Neuronal stem cell (in vitro differentiated cells): ENCODE results near the gene PARP1.
A peak's percentile ranks its signal among the peaks of the same experiment; 100 is the strongest.

Experiments
- DNase-seq: peaks from one replicate; pipeline ENCODE4 v3.0.0-alpha.2; 2013; ENCODE audit warnings: low spot score
- H2AFZ ChIP-seq: one replicate; pipeline ENCODE4 v1.6.1; 2013; ENCODE audit warnings: mild to moderate bottlenecking, low read length, inconsistent platforms
- H2AK5ac ChIP-seq: 2 replicates; pipeline ENCODE4 v1.6.1; 2013; ENCODE audit warnings: low read depth, mild to moderate bottlenecking, inconsistent platforms, low read length, moderate library complexity, mixed read lengths
- H2BK120ac ChIP-seq: 2 replicates; pipeline ENCODE4 v1.6.1; 2013; ENCODE audit warnings: low read depth, mild to moderate bottlenecking, inconsistent platforms, low read length, moderate library complexity, mixed read lengths
- H2BK12ac ChIP-seq: one replicate; pipeline ENCODE4 v1.6.1; 2013; ENCODE audit warnings: low read length, inconsistent platforms
- H2BK15ac ChIP-seq: 2 replicates; pipeline ENCODE4 v1.6.1; 2013; ENCODE audit warnings: mild to moderate bottlenecking, low read length, inconsistent platforms, mixed read lengths
- H2BK5ac ChIP-seq: one replicate; pipeline ENCODE4 v1.6.1; 2013; ENCODE audit warnings: inconsistent platforms, mild to moderate bottlenecking, low read length, moderate library complexity
- H3K14ac ChIP-seq: one replicate; pipeline ENCODE4 v1.6.1; 2013; ENCODE audit warnings: low read length, inconsistent platforms
- H3K18ac ChIP-seq: 2 replicates; pipeline ENCODE4 v1.6.1; 2013; ENCODE audit warnings: low read length, inconsistent platforms
- H3K23ac ChIP-seq: 2 replicates; pipeline ENCODE4 v1.6.1; 2013; ENCODE audit warnings: low read depth, mild to moderate bottlenecking, mixed read lengths, low read length, inconsistent platforms; ENCODE audit not compliant: poor library complexity
- H3K27ac ChIP-seq: replicated peaks from 3 replicates; pipeline ENCODE4 v1.5.1; 2013; ENCODE audit warnings: low read length, inconsistent platforms
- H3K27me3 ChIP-seq, 3 experiments: 2 replicates each; pipeline ENCODE4 v1.6.1; 2013; ENCODE audit warnings: low read length in 3 of 3, mild to moderate bottlenecking in 2 of 3, inconsistent platforms in 1 of 3, low read depth in 1 of 3, mixed read lengths in 1 of 3, moderate library complexity in 1 of 3; ENCODE audit not compliant: control insufficient read depth in 3 of 3, insufficient read depth in 3 of 3
- H3K36me3 ChIP-seq, 2 donors: replicated peaks in 1 of 2; 2 replicates each; pipeline ENCODE4 v1.6.1; 2013; ENCODE audit warnings: low read length in 2 of 2; ENCODE audit not compliant: control insufficient read depth in 2 of 2, insufficient read depth in 2 of 2
- H3K4ac ChIP-seq: 2 replicates; pipeline ENCODE4 v1.6.1; 2013; ENCODE audit warnings: inconsistent platforms, mild to moderate bottlenecking, low read length, moderate library complexity
- H3K4me1 ChIP-seq, 2 donors: 1 replicate in 1 of 2; 2 replicates in 1 of 2; pipeline ENCODE4 v1.6.1; 2013; ENCODE audit warnings: low read length in 2 of 2, low read depth in 1 of 2; ENCODE audit not compliant: control insufficient read depth in 2 of 2, insufficient read depth in 1 of 2
- H3K4me2 ChIP-seq: one replicate; pipeline ENCODE4 v1.6.1; 2013; ENCODE audit warnings: mild to moderate bottlenecking, low read length, inconsistent platforms; ENCODE audit not compliant: insufficient read depth, poor library complexity, severe bottlenecking
- H3K4me3 ChIP-seq, 2 donors: 2 replicates each; pipeline ENCODE4 v1.5.1; 2013; ENCODE audit warnings: low read length in 2 of 2, mild to moderate bottlenecking in 2 of 2, inconsistent platforms in 1 of 2, moderate library complexity in 1 of 2
- H3K79me1 ChIP-seq: one replicate; pipeline ENCODE4 v1.6.1; 2013; ENCODE audit warnings: low read depth, mild to moderate bottlenecking, inconsistent platforms, low read length, moderate library complexity
- H3K9ac ChIP-seq: one replicate; pipeline ENCODE4 v1.6.1; 2013; ENCODE audit warnings: mild to moderate bottlenecking, low read depth, low read length, inconsistent platforms; ENCODE audit not compliant: poor library complexity
- H3K9me3 ChIP-seq, 2 donors: replicated peaks in 1 of 2; 2 replicates each; pipeline versions ENCODE3 to v1.6.1; 2013; ENCODE audit warnings: low read length in 2 of 2, mild to moderate bottlenecking in 2 of 2, inconsistent platforms in 1 of 2, low read depth in 1 of 2, mixed read lengths in 1 of 2, moderate library complexity in 1 of 2; ENCODE audit not compliant: control insufficient read depth in 2 of 2, insufficient read depth in 1 of 2
- H4K8ac ChIP-seq: one replicate; pipeline ENCODE4 v1.6.1; 2013; ENCODE audit warnings: low read depth, mild to moderate bottlenecking, inconsistent platforms, low read length, moderate library complexity
- H4K91ac ChIP-seq: one replicate; pipeline ENCODE4 v1.6.1; 2013; ENCODE audit warnings: low read length, low read depth, mild to moderate bottlenecking, inconsistent platforms; ENCODE audit not compliant: poor library complexity
- WGBS, 2 donors: extraction: QIAGEN DNeasy Blood & Tissue Kit; methylation state at CpG; one replicate each; pipeline ENCODE4 v1.1.7; 2013; ENCODE audit warnings: missing lambda C conversion rate in 2 of 2, mixed read lengths in 1 of 2; ENCODE audit not compliant: insufficient read length in 2 of 2, insufficient replicate concordance in 1 of 2; ENCODE audit errors: extremely low coverage in 2 of 2; 5-methylcytosine and 5-hydroxymethylcytosine counted together

Gene PARP1

DNA sequence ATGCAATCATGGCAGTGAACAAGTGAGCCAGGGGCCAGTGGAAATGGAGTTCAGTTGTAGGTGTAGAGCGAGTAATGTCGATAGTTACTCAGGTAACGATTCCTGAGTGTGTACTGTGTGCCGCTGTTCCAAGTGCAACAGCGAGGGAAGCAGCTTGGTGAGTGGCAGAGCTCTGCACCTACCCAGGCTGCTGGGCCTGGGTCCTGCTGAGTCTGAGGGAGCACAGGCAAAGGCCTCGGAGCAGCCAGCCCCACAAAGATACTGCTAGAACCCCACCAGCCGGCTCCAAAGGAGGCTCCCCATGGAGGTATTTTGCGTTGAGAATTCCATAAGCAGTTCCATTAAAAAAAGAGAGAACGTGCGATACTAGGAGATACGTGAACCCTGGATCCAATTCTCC, 23.2 kb downstream of the PARP1 start:
- no CpG with 5 or more reads among the region's 11 CpGs for WGBS, 2 donors
- no peak overlapping the region for H3K14ac ChIP-seq
- no peak overlapping the region for H3K4me3 ChIP-seq
- H3K36me3 ChIP-seq: peaks cover 77 to 100% of the 10 kb centered on the region in 2 donors
- no peak overlapping the region for H3K23ac ChIP-seq
- H4K91ac ChIP-seq: no peak overlapping the region
- no peak overlapping the region for H3K4me2 ChIP-seq
- H2BK12ac ChIP-seq: no peak overlapping the region
- no peak overlapping the region for H3K27ac ChIP-seq
- no peaks in the 10 kb centered on the region for H3K4me1 ChIP-seq
- H2BK5ac ChIP-seq: no peak overlapping the region
- no peaks in the 10 kb centered on the region for H3K27me3 ChIP-seq
- DNase-seq: no peak
- H2AK5ac ChIP-seq: no peak overlapping the region
- H3K18ac ChIP-seq: no peak overlapping the region
- no peaks in the 10 kb centered on the region for H3K9me3 ChIP-seq
- no peak overlapping the region for H4K8ac ChIP-seq
- no peak overlapping the region for H2AFZ ChIP-seq
- no peak overlapping the region for H2BK15ac ChIP-seq
- H2BK120ac ChIP-seq: no peak overlapping the region
- H3K4ac ChIP-seq: no peak overlapping the region
- no peak overlapping the region for H3K9ac ChIP-seq
- peaks cover 3% of the 10 kb centered on the region for H3K79me1 ChIP-seq

DNA sequence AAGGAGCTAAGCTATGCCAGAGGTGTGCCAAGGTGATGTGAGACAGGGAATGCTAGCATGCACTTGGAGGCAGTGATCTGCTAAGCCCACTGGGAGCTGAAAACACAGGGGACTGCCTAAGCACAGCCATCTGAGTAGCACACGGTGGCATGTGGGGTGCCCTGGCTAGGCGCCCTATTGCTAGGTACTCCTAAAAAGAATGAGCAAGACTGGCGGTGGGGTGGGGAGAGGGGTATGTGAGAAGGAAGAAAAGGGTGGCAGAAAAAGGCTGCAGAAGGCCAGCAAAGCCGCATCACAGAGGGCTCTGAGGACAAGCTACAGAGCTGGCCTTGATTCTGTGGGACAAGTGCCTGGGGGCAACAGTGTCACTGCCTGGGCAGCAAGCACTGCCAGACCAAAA, 23.9 kb downstream of the PARP1 start:
- peak overlapping the region; percentile 20 for H4K8ac ChIP-seq
- H3K4ac ChIP-seq: no peak overlapping the region
- no peak overlapping the region for H3K27ac ChIP-seq
- no peak overlapping the region for H4K91ac ChIP-seq
- H3K9ac ChIP-seq: no peak overlapping the region
- no CpG with 5 or more reads among the region's 4 CpGs for WGBS, 2 donors
- H3K18ac ChIP-seq: no peak overlapping the region
- no peaks in the 10 kb centered on the region for H3K79me1 ChIP-seq
- DNase-seq: no peak
- no peaks in the 10 kb centered on the region for H3K9me3 ChIP-seq
- H2AFZ ChIP-seq: no peak overlapping the region
- H3K27me3 ChIP-seq: no peaks in the 10 kb centered on the region
- H3K23ac ChIP-seq: no peak overlapping the region
- no peak overlapping the region for H3K4me2 ChIP-seq
- H2AK5ac ChIP-seq: no peak overlapping the region
- H2BK15ac ChIP-seq: no peak overlapping the region
- no peak overlapping the region for H2BK5ac ChIP-seq
- peaks cover 76 to 100% of the 10 kb centered on the region in 2 donors for H3K36me3 ChIP-seq
- no peak overlapping the region for H2BK120ac ChIP-seq
- H3K4me1 ChIP-seq: no peaks in the 10 kb centered on the region
- no peak overlapping the region for H3K4me3 ChIP-seq
- H3K14ac ChIP-seq: no peak overlapping the region
- H2BK12ac ChIP-seq: no peak overlapping the region

DNA sequence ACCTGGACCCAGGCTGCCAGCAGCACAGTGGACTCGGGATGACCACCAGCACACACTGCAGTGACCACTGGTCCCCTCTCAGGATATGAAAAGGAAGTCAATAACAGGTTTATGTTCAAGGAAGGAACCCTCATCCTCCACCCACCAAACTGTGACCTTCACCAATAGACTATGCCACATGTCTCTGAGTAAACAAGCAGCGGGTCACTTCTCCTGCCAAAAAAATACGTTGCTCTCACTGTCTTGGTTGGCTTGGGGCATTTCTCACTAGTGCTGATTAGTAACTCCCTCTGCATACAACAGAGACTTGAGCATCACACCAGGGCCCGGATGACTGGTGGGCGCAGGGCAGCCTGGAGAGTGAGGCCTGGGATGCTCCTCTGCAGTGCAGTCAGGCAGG, 25.9 kb downstream of the PARP1 start:
- H2BK15ac ChIP-seq: no peak overlapping the region
- H3K14ac ChIP-seq: no peak overlapping the region
- H2BK12ac ChIP-seq: no peak overlapping the region
- H4K8ac ChIP-seq: no peak overlapping the region
- DNase-seq: no peak
- H3K4me2 ChIP-seq: no peak overlapping the region
- no peak overlapping the region for H3K18ac ChIP-seq
- H3K23ac ChIP-seq: no peak overlapping the region
- H2AK5ac ChIP-seq: no peak overlapping the region
- H3K4me1 ChIP-seq: no peaks in the 10 kb centered on the region
- H2BK5ac ChIP-seq: no peak overlapping the region
- H3K36me3 ChIP-seq: peaks cover 74 to 100% of the 10 kb centered on the region in 2 donors
- no peak overlapping the region for H2BK120ac ChIP-seq
- no peak overlapping the region for H2AFZ ChIP-seq
- no peak overlapping the region for H4K91ac ChIP-seq
- H3K27ac ChIP-seq: no peak overlapping the region
- no peak overlapping the region for H3K4ac ChIP-seq
- H3K9me3 ChIP-seq: no peaks in the 10 kb centered on the region
- H3K4me3 ChIP-seq: no peak overlapping the region
- H3K9ac ChIP-seq: no peak overlapping the region
- no peaks in the 10 kb centered on the region for H3K79me1 ChIP-seq
- H3K27me3 ChIP-seq: no peaks in the 10 kb centered on the region
- no CpG with 5 or more reads among the region's 5 CpGs for WGBS, 2 donors

DNA sequence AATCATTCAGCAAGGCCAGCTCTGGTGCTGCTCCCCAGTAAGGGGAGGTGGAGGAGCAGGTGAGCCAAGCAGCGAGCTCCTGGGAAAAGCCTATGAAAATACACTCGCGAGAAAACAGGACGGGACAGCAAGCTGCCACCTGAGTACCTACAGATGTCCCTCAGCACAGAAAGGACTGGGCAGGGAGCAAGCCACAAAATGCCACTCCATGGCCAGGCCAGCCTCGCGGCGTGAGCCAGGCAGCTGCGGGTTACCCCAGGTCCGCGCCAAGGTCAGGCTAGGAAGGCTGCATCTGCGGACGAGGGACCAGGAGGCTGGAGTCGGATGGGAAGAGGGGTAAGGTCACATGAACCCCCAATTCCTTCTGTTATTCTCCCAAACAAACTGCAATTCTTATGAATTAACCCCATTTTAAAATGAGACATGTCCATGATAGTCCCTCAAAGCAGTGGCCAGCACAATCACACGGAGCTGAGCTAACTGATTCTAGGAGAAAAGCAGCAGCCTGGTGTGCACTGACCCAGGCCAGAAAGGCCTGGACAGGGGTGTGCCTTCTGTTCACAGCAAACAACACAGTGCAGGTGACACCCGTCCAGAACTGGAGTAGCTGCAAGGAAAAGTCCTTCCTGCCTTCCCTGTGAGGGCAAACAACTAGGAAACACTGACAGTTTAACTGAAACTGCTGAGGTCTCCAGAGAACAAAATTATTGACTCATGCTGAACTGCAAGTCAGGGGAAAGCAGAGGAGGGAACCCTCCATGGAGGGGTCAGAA, 26.5 kb downstream of the PARP1 start:
- H2AFZ ChIP-seq: no peak overlapping the region
- no peak overlapping the region for H2BK5ac ChIP-seq
- H3K23ac ChIP-seq: no peak overlapping the region
- no peak overlapping the region for H3K27ac ChIP-seq
- no peaks in the 10 kb centered on the region for H3K4me1 ChIP-seq
- no peak overlapping the region for H4K8ac ChIP-seq
- no peaks in the 10 kb centered on the region for H3K79me1 ChIP-seq
- H3K18ac ChIP-seq: no peak overlapping the region
- H3K14ac ChIP-seq: no peak overlapping the region
- no peak overlapping the region for H3K4me2 ChIP-seq
- H3K4ac ChIP-seq: no peak overlapping the region
- H4K91ac ChIP-seq: no peak overlapping the region
- H3K27me3 ChIP-seq: no peaks in the 10 kb centered on the region
- no peak overlapping the region for H3K9ac ChIP-seq
- DNase-seq: no peak
- H2BK120ac ChIP-seq: no peak overlapping the region
- H3K9me3 ChIP-seq: no peaks in the 10 kb centered on the region
- no peak overlapping the region for H2BK12ac ChIP-seq
- no peak overlapping the region for H3K4me3 ChIP-seq
- H2AK5ac ChIP-seq: no peak overlapping the region
- no peak overlapping the region for H2BK15ac ChIP-seq
- H3K36me3 ChIP-seq: peaks cover 76 to 100% of the 10 kb centered on the region in 2 donors
- WGBS, 2 donors: no CpG with 5 or more reads among the region's 15 CpGs
